Measurements from ENCODE around the gene AKAP10.
A peak's percentile ranks its signal among the peaks of the same experiment; 100 is the strongest.
"Not testable (repeated sequence)": the region's sequence is repeated elsewhere in the genome, so short reads cannot be mapped to it uniquely, and the experiment has no call there.

The AKAP10 gene, protein sequence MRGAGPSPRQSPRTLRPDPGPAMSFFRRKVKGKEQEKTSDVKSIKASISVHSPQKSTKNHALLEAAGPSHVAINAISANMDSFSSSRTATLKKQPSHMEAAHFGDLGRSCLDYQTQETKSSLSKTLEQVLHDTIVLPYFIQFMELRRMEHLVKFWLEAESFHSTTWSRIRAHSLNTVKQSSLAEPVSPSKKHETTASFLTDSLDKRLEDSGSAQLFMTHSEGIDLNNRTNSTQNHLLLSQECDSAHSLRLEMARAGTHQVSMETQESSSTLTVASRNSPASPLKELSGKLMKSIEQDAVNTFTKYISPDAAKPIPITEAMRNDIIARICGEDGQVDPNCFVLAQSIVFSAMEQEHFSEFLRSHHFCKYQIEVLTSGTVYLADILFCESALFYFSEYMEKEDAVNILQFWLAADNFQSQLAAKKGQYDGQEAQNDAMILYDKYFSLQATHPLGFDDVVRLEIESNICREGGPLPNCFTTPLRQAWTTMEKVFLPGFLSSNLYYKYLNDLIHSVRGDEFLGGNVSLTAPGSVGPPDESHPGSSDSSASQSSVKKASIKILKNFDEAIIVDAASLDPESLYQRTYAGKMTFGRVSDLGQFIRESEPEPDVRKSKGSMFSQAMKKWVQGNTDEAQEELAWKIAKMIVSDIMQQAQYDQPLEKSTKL

GRCh38 chr17:19977293-19978208 is at the start of gene AKAP10:
AKAP10 (minus strand) TSS chr17:19977828; CDS start chr17:19977679, 149 bp downstream.
- peak; percentile 96 to 98 for DNase-seq

DNA sequence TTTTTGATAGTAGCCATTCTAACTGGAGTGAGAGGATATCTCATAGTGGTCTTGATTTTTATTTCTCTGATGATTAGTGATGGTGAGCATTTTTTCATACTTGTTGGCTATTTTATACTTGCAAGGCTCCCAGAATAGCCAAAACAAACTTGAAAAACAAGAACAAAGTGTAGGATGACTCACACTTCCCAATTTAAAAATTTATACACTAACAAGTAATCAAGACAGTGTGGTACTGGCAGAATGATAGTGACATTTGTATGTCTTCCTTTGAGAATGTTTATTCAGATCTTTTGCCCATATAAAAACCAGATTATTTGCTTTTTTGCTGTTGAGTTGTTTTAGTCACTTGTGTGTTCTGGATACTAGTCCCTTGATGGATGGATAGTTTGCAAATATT is 49.3 kb upstream of the AKAP10 start:
- DNase-seq = no peak

GRCh38 chr17:20022701-20023100 is 45.1 kb upstream of the AKAP10 start:
- DNase-seq = no peak

DNA sequence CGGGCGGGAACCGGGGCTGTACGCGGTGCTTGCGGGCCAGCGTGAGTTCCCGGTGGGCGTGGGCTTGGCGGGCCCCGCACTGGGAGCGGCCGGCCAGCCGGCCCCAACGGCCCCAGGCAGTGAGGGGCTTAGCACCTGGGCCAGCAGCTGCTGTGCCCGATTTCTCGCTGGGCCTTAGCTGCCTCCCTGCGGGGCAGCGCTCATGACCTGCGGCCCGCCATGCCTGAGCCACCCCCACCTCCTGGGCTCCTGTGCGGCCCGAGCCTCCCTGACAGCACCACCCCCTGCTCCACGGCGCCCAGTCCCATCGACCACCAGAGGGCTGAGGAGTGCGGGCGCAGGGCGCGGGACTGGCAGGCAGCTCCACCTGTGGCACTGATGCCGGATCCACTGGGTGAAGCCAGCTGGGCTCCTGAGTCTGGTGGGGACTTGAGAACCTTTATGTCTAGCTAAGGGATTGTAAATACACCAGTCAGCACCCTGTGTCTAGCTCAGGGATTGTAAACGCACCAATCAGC is 38.9 kb upstream of the AKAP10 start:
- DNase-seq = not testable (repeated sequence)

DNA sequence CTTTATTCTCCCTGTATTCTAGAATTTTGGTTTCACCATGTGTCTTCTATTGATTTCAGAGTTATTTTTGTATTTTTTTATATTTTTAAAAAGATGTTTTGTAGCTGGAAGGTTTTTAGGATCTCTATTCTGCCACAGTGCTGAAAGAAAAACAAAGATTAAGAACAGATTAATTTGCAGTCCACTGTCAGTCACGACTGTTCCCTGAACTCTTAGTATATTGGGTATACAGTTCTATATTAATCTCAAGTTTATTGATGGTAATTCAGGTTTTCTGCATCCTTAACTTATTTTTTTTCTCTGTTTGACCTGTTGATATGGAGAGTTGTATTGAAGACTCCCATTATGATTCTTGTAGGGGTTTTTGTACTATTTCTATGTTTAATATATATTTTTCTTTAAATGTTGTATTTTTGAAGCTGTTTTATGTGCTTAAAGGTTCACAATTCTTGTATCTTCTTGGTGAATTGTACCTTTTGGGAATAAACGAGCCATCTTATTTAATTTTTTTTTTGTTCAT is 34.4 kb upstream of the AKAP10 start:
- no peak for DNase-seq

- no peak for DNase-seq
These were observed 33.3 kb upstream of the AKAP10 start for GRCh38 chr17:20010936-20011335.

DNA sequence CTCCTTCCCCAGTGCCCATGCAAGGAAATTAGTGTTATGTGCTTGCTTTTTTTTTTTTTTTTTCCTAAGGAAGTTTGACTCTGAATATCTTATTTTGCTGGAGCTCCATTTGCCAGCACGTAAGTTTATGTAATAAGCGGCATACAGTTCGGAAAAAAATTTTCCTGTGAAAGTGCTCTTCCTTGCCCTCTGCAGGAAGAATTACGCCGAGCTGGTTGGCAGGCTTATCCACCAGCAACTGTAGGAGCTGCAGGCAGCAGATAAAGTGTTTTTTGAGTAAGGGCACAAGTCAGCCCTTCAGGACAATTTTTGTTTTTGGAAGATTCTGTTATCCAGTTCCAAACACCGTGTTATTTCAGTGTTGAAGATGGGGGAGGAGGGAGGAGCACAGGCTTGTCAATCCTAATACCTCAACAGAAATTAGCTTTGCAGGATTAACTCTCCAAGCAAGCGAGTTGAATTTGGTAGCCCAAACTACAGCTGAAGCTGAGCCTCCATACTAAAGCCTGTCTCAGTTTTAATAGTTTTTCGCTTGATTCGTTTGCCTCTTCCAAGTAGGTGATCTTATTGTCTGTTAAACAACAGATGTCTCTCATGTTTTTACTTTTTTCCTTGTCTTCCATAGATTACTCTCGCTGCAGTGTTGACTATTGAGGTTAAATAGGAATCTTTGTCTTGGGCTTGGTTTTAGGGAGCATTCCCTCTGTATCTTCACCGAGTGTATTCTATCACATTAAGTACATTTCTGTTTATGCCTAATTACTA is 32.7 kb upstream of the AKAP10 start:
- peak; percentile 84 to 87 for DNase-seq

DNA sequence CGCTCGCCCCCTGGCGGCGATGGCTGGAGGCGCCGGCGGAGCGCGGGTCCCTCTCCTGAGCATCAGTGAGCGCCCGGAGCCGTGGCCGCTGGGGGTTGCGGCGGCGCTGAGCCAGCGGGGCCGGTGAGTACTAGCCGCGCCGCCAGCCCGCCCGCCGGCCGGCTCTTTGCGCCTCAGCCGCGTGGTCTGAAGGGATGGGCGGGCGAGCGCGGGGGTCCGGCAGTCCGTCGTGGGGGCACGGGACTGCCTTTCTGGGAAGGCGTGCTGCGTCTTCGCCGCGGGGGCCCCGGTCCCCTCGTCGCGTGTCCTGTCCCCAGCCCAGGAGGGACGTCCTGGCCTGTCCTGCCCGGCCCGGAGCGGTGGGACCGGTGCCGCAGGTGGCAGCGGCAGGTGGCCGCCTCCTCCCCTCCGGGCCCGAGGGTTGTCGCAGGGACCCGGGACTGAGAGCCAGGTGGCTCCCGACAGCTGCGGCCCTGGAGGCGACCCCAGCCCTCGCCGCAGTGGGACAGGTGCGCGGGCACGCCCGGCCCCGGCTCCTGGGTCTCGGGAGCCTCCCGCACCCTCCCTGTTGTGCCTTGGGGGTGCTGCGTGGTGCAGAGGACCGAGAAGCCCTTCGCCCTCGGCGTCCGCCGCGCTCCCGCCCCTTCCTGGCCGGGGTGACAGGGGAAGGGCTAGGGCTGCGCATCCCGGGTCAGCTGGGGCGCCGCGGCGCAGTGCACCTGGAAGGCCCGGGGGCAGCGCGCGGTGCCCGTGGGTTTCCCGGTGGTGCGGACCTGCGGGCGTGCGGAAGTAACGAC is 31.9 kb upstream of the AKAP10 start, which contains the start of gene SPECC1:
Gene SPECC1 (plus strand): TSS at position 58 of the 797 bp plus-strand sequence. CDS start 87,293 bp downstream, outside the sequence.
- DNase-seq = peak; percentile 91 to 92

DNA sequence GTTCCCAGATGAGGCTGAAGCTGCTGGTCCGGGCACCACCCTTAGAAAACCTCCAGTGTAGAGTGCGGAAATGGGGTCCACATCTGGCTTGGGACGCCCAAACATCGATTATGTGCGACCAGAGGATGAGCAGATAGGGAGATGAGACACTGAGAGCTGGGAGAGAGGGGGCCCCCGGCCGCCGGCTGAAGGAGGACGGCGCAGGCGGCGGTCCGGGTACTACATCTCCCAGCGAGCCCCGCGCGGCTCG is 31.3 kb upstream of the AKAP10 start:
- DNase-seq = no peak

- DNase-seq = peak; percentile 66 to 69
These were observed 30.8 kb upstream of the AKAP10 start for GRCh38 chr17:20008242-20009051.

- peak; percentile 42 to 72 for DNase-seq
These were observed 18.9 kb upstream of the AKAP10 start for GRCh38 chr17:19996502-19996901.

GRCh38 chr17:19996086-19996485 is 18.5 kb upstream of the AKAP10 start:
- DNase-seq = no peak

DNA sequence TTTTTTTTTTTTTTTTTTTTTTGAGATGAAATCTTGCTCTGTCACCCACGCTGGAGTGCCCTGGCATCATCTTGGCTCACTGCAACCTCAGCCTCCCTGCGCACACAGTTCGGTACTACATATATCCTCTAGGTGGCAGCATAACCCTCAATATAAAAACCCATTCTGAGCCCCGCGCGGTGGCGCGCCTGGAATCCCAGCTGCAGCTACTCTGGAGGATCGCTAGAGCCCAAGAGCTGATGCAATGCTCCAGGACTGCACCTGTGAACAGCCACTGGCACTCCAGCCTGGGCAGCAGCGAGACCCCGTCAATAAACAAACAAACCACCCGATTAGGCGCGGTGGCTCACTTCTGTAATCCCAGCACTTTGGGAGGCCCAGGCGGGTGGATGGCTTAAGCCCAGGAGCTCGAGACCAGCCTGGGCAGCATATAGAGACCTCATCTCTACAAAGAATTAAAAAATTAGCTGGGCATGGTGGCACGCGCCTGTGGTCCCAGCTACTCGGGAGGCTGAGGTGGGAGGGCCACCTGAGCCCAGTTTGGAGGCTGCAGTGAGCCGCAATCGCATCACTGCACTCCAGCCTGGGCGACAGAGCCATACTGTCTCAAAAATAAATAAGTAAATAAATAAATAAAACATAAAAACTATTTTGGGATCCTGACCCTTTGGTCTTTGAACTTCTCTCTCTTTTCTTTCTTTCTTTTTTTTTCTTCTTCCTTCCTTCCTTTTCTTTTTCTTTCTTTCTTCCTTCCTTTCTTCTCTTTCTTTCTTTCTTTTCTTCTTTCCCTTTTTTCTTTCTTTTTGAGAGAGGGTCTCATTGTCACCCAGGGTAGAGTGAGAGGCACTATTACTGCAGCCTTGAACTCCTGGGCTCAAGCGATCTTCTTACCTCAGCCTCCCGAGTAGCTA is 15.4 kb upstream of the AKAP10 start:
- DNase-seq = peak; percentile 99 to 100

DNA sequence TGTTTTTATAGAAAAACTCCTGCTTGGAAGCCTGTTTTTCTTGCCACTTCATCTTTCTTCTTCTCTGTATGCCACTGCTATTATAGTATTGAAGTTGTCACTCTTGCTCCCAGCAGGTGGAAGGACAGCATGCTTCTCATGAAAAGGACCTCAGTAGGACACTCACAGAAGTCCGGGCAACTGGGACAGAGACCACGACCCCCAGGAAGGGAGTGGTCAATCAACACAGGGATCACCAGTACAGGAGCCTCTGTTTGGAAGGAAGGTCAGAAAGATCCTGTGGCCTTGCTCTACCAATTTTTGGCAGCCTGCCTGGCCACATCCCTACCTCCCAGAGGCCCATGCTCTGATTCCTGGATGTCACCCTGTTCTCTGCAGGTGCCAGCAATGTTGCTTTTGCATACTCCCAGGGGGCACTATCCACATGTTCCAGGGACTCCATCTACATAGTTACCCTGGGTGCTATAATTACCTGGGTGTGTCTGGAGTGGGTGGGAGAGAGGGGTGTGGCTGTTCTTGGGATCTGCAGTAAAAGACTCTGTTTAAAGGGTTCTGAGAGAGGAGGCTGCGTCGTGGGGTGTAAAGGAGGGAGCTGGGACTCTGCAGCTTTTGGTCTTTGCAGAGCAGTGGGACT is 13.7 kb upstream of the AKAP10 start:
- DNase-seq = peak; percentile 45 to 52

DNA sequence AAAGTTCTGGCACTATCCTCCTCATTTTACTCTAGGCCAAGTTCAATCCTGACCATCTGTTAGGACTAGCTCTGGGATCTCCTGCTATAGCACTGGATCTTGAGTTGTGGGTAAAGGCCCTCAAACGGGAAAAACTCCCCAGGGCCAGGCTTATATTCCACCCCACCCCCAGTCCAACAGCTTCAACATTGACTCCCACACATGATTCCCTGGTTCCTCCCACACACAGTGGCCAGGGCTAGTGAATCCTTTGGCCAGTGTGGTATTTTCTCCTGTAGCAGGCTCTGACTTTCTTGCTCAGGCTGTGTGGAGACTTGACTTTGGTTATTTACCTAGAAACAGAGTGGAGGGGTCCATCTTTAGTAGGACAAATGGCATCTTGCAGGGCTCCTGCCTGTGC is 10.3 kb upstream of the AKAP10 start:
- DNase-seq = no peak

DNA sequence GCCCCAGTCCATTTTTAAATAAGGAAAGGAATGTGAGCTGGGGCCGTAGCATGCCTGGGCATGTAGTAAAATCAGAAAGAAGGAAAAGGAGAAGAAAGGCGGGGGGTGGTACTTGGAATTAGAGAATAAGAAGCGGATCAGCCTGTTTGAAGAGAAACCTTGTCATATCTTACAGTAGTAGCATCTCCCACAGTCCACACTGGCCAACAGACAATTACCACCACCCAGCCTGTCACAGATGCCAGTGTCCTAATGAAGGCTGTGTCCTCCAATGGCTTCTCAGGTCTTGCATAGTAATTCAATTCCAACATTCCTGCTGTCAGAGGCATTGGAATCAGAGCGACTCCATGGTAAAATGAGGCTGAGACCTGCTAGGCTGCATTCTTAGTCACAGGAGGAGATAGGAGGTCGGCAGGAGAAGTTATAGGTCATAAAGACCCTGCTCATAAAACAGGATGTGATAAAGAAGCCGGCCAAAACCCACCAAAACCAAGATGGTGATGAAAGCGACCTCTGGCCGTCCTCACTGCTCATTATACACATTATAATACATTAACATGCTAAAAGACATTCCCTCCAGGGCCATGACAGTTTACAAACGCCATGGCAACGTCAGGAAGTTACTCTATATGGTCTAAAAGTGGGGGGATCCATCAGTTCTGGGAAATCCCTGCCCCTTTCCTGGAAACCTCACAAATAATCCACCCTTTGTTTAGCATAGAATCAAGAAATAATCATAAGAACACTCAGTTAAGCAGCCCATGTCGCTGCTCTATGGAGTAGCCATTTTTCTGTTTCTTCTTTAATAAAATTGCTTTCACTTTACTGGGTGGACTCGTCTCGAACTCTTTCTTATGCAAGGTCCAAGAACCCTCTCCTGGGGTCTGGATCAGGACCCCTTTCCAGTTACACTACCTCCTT is 9.6 kb upstream of the AKAP10 start:
- DNase-seq = no peak

All from SHP77 (cell line).